ENCODE data around the gene PRDM16.

- TF ChIP-seq POLR2A (IDR thresholded peaks at IDR 0.05) (no peak), CTCF (IDR thresholded peaks at IDR 0.05) (no peak)
Observed at GRCh38 chr1:3323021-3323795, 254.2 kb downstream of the PRDM16 start.

All from uterus (tissue), 2 donors.